Measurements from ENCODE around the gene MEF2C.

MEF2C gene

GRCh38 chr5:88675168-88675707, 207.7 kb downstream of the MEF2C start:
- DNase-seq (ENCODE audit: low read depth in 2 of 2), result no peak

DNA sequence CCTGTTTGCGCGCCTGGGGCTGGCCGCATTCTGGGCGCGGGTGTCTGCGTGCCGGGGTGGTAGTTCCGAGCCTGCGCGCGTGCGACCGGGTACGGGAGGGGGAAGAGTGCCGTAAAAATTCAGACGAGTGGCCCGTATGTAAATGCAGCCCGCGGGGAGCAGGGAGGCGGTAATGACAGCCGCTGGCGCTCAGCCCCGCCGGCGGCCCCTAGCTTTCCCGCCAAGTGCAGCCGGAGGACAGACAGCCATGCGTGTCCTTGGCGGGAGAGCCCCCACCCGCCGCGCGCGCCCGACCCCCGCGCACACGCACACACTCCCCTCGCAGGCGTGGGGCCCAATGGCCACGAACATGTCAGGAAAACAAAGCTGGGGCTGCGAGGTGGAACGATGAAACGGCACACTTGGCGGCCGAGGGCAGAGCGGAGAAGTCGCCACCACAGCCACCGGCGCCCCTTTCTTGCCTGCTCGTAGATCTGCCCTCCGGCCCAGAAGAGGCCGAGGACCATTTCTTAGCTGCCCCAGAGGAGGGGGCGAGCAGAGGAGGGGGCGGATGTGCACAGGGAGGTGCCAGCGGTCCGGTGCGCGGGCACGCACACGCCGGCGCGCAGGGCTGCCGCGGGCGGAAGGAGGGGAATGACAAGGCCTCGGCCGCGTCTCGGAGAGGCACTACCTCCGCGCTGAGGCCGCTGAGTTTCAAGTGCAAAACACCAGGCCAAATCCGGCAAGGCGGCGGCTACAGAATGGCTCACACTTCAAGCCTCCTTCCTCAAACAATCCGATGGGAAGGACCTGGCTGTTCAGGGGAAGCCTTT, 208.4 kb downstream of the MEF2C start:
- no peak for DNase-seq (ENCODE audit: low read depth in 2 of 2)

GRCh38 chr5:88673253-88674105, 209.5 kb downstream of the MEF2C start:
- DNase-seq (ENCODE audit: low read depth in 2 of 2), result no peak

DNA sequence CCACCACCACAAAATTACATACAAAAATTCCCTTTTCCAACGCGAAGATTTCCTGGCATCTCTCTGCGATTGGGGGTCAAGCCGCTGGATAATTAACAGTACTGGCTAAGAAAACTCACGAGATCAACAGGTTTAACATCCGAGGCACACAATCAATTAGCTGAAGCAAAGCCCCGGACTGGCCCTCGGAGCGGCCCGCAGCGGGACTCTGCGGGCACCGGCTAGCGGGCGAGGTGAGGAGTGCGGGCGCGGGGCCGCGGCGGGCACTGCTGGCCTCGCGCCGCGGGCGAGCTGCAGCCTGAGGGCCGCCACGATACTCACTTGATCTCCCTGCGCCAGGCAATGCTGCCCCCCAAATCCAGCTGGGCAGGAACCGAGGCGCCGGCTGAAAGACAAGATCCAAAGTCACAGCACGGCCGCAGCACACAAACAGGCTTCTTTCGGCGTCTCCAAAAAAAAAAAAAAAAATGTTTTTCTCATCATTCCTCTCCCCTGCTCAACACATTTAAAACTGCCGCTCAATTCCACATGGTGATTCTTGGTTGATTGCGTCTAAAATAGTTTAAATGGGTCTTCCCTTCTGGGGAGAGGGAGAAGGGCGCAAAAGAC, 210.2 kb downstream of the MEF2C start:
- DNase-seq (ENCODE audit: low read depth in 2 of 2), result no peak

DNA sequence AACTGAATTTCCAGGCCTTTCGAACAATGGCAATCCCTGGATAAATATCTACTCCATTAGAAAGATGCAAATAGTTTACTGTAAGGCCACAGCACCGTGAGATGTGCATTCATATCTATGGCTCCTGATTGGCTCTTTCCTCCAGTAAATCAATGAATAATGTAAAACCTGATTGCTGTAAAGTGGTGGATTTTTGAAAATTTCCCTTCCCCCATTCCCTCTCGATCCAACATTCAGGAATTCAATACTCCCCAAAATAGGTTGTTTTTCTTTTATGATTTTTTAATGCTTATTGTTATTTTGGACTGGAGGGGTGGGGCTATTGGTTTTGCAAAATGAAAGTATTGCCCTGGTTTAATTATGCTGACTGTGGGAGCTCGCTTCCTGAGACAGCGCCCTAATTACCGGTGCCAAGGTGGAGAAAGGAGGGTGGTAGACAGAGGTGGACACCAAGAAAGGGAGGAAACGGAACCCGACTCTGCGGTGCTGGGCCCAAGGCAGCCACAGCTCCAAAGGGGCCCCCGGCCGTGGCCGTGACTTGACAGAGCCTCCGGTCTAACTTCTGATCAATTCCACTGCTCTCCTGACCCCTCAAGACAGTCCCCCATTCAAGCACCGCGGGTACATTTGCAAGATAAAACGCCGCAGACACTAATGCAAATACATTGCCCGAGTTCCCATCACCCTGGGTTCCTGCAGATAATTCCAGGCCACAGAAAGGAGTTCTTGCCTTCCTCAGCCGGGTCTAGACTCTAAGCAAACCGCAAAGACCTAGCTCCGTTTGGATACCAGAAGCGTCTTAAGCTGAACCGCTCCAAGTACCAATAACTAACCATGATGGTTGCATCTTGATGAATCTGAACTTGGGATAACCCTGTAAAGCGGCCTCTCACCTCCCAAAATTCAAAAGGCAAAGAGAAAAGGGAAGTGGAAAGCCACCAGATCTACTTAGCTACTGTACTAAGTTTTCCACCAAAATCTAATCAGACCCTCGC, 211.2 kb downstream of the MEF2C start:
- DNase-seq (ENCODE audit: low read depth in 2 of 2), result no peak

- DNase-seq (ENCODE audit: low read depth in 2 of 2), result no peak
Observed at GRCh38 chr5:88671106-88671504, 211.9 kb downstream of the MEF2C start.

GRCh38 chr5:88670461-88670860, 212.5 kb downstream of the MEF2C start:
- DNase-seq (ENCODE audit: low read depth in 2 of 2), result no peak

GRCh38 chr5:88669371-88670050, 213.5 kb downstream of the MEF2C start:
- no peak for DNase-seq (ENCODE audit: low read depth in 2 of 2)

DNA sequence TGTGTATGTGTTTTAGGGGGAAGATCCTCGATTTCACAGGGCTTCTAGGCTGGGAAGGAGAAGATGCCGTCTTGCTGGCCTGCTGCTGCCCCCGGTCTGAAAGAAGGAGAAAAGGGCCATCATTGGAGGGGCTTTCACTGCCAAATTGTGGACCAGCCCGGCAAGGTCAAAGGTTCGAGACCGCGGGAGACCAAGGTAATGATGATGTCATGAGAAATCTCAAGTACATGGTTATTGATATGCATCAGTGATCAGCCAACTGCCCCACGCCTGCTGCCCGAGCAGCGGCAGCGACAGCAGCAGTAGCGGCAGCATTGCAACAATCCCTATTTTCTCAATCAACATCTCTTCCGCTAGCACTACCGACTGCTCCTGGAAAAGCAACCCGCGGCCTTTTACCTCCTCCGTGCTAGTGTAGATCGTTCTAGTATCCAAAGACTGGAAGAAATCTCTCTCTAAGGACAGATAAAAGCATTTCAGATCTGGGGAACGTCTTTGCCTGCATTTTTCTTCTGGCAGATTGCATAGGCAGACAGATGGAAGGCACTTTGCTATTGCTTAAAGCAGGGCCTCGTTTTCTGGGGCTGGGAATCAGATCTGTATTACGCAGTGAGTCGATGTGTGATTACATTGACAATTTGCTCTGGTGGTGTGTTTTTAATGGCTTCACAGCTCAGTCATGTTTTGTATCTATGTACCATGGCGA, 215.3 kb downstream of the MEF2C start:
- no peak for DNase-seq (ENCODE audit: low read depth in 2 of 2)

All from activated CD8-positive, alpha-beta memory T cell treated with anti-CD3 and anti-CD28 coated beads for 4 hours (primary cell).